Pons (tissue), 1 donor: ENCODE data around the gene LDB1.

Source experiments
- DNase-seq: peaks from one replicate; pipeline ENCODE4 v3.0.0-alpha.2; 2016; ENCODE audit warnings: low spot score

Gene LDB1

GRCh38 chr10:102120142-102120990 lies at the start of gene LDB1:
TSS of gene LDB1 (minus strand) at chr10:102120368. CDS start at chr10:102120110, 258 bp downstream.
- peak; percentile 92 for DNase-seq

DNA sequence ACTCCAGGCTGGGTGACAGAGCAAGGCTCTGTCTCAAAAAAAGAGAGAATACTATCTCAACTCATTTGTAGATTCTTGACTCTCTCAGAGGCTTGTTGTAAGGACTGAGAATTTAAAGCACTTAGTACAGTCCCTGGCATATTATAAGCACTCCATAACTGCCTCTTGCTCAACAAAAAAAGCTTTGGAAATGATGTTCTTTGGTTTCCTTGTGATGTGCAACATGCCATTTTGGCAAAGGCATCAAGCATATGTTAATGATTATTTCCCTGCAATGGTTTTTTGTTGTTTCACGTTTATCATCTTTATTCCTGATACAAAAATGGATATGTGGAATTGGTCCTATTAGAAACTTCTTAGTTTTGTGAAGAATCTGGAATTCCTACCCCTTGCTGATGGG lies 47.7 kb upstream of the LDB1 start:
- no peak for DNase-seq

DNA sequence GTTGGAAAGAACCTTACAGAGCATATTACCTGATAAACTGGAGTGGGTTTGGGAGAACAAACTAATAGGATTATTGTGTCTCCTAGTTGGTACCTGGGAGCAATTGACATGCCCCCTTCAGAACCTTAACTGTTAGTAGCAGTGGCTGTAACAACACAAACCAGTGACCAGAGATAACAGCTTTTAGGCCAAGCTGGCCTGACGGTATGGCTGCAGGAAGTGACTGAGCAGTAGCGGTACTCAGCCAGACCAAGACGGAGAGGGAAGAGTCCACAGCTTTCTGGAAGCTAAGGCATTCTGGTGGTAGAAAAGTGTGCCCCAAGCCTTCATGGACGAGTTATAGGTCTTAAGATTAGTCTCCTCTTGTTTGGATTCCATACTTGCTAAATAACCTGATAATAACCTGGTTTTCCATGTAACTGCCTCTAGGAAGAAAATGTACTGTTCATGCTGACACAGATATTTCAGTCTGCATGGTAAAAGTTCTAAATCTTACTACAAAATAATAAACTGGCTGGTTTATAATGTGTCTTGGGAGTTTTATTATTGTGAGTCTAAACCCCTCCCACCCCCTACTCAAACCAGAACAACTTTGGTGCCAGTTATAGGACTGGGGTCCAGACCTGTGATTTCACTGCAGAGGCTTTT lies 43.3 kb upstream of the LDB1 start:
- no peak for DNase-seq

GRCh38 chr10:102159831-102160230 lies 39.7 kb upstream of the LDB1 start:
- DNase-seq = no peak

DNA sequence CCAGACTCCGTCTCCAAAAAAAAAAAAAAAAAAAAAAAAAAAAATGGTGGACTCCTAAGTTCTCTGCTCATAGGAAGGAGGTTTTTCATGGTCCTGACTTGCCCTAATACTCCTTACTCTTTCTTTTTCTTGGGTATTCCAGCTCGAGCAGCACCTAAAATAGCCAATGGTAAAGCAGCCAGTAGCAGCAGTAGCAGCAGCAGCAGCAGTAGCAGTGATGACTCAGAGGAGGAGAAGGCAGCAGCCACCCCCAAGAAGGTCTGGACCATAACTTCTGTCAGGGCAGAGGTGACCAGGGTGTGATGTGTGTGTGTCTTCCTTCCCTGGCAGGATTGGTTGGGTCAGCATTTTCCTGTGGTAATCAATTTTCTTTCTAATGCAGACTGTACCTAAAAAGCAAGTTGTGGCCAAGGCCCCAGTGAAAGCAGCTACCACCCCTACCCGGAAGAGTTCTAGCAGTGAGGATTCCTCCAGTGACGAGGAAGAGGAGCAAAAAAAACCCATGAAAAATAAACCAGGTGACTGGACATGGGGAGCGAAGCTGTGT lies 39.0 kb upstream of the LDB1 start:
- no peak for DNase-seq

GRCh38 chr10:102157224-102157623 lies 37.1 kb upstream of the LDB1 start:
- no peak for DNase-seq

- no peak for DNase-seq
These were observed 34.4 kb upstream of the LDB1 start for GRCh38 chr10:102154466-102155116.

DNA sequence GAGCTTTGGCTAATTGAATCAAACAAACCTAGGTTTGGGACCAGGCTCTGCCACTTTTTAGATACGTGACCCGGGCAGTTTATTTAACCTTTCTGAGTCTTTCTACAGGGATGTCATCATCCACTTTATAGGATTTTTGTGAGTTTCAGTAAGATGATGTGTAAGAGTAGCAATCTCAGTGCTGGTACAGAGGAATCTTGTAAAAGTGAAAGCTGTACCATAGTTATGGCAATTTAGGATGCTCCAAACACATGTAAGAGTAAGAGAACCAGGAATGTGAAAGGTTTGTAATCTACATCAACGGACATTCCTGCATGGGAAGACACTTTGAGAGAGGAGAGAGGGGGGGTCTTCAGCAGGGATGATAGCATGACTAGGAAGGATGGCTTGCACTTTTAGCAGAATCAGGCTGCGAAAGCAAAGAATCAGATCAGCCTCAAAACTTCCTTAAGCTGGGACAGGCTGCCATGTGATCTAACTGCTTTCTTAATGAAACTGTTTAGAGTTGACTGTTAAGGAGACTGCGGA lies 33.0 kb upstream of the LDB1 start:
- DNase-seq = no peak

GRCh38 chr10:102152545-102152890 lies 32.4 kb upstream of the LDB1 start:
- DNase-seq = no peak

DNA sequence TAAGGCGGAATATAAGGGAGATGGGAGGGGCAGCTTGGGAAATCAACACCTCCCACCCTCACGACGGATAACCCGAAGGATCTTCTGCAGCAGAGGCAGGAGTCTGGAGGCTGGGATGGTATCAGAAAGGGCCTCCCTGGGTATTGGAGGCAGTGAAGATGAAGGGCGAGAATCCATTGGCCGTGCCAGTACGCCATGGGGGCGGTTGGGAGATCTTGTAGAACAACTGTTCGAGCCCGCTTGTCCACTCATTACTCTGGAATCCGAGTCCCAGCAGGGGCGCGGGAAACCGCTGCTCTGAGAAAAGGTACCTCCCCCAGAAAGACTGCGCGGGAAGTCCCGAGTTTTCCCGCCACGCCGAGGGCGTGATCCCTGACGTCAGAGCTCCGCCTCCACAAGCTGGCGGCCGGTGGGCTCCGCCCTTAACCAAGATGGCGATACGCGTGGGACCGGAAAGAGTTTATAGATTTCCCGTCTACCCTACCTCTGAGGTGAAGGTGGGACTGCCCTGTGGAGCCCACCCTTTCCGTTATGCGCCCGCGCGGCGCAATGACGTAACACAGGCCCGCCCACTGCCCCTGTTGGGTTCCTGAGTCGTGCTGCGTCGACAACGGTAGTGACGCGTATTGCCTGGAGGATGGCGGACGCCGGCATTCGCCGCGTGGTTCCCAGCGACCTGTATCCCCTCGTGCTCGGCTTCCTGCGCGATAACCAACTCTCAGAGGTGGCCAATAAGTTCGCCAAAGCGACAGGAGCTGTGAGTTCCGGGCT lies 31.8 kb upstream of the LDB1 start, which contains the start of gene NOLC1:
Gene NOLC1 (plus strand): TSS at position 616 of the 771 bp plus-strand sequence. CDS start 22 bp downstream, at position 638.
- DNase-seq = peak; percentile 97

- DNase-seq = no peak
These were observed 31.0 kb upstream of the LDB1 start for GRCh38 chr10:102150970-102151773.

- no peak for DNase-seq
These were observed 28.1 kb upstream of the LDB1 start for GRCh38 chr10:102148275-102148674.

DNA sequence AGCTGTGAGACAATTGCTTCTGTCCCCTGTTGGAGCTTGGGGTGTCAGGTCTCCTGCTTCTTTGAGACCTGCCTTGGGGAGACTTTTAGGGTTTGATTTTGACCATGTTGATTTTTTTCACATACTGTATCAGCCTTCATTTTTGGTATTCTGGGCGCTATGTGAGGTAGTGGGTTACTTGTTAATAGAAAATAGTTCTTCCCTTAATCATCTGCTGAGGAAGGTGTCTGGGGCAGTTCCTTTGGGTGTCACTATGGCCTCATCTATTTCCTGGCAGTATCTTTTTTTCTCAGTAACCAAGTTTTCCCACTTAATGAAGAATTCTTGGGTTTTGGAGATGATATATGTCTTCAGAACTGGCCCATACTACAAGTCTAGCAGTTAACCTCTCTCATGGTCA lies 27.4 kb upstream of the LDB1 start:
- no peak for DNase-seq

GRCh38 chr10:102146971-102147428 lies 26.8 kb upstream of the LDB1 start:
- DNase-seq = no peak

DNA sequence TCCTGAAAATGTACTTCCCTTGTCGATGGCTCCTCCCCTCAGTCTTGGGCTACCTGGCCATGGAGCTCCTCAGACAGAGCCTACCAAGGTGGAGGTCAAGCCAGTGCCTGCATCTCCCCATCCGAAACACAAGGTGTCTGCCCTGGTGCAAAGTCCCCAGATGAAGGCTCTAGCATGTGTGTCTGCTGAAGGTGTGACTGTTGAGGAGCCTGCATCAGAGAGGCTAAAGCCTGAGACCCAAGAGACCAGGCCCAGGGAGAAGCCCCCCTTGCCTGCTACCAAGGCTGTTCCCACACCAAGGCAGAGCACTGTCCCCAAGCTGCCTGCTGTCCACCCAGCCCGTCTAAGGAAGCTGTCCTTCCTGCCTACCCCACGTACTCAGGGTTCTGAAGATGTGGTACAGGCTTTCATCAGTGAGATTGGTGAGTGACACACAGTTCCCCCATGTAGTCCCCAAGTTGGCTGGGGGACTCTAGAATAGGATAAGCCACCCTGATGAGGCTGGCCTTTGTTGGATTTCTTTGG lies 21.5 kb upstream of the LDB1 start:
- DNase-seq = no peak

DNA sequence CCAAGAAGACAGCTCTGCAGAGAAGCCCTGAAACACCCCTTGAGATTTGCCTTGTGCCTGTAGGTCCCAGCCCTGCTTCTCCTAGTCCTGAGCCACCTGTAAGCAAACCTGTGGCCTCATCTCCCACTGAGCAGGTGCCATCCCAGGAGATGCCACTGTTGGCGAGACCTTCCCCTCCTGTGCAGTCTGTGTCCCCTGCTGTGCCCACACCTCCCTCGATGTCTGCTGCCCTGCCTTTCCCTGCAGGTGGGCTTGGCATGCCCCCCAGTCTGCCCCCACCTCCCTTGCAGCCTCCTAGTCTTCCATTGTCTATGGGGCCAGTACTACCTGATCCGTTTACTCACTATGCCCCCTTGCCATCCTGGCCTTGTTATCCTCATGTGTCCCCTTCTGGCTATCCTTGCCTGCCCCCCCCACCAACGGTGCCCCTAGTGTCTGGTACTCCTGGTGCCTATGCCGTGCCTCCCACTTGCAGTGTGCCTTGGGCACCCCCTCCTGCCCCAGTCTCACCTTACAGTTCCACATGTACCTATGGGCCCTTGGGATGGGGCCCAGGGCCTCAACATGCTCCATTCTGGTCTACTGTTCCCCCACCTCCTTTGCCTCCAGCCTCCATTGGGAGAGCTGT lies 20.9 kb upstream of the LDB1 start:
- no peak for DNase-seq

DNA sequence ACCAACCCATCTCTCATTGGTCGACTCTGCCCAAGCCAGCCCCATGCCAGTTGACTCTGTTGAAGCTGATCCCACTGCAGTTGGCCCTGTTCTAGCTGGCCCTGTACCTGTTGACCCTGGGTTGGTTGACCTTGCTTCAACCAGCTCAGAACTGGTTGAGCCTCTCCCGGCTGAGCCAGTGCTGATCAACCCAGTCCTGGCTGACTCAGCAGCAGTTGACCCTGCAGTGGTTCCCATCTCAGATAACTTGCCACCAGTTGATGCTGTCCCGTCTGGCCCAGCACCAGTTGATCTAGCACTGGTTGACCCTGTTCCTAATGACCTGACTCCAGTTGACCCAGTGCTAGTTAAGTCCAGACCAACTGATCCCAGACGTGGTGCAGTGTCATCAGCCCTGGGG lies 20.1 kb upstream of the LDB1 start:
- DNase-seq = no peak

- DNase-seq = no peak
These were observed 19.3 kb upstream of the LDB1 start for GRCh38 chr10:102139281-102140110.

- no peak for DNase-seq
These were observed 15.9 kb upstream of the LDB1 start for GRCh38 chr10:102135956-102136526.
